DOHH2 (cell line): ENCODE measurements around the gene ACP6.

ENCODE experiments used
- EZH2phosphoT487 ChIP-seq: fragments of 200-600 bp; sonication (generic); IDR thresholded peaks from 2 replicates; pipeline ENCODE4 v1.6.1; 2017; ENCODE audit warnings: borderline replicate concordance, mild to moderate bottlenecking, antibody characterized with exemption, low read length, moderate library complexity, mixed read lengths
- TF ChIP-seq, protein P1 (sequence below): fragments of 200-600 bp; sonication (generic); IDR thresholded peaks from one replicate; pipeline ENCODE4 v1.5.1; 2014; ENCODE audit warnings: antibody characterized with exemption, mild to moderate bottlenecking, low read depth, low read length; ENCODE audit not compliant: poor library complexity, severe bottlenecking

- TF ChIP-seq, protein P1, sequence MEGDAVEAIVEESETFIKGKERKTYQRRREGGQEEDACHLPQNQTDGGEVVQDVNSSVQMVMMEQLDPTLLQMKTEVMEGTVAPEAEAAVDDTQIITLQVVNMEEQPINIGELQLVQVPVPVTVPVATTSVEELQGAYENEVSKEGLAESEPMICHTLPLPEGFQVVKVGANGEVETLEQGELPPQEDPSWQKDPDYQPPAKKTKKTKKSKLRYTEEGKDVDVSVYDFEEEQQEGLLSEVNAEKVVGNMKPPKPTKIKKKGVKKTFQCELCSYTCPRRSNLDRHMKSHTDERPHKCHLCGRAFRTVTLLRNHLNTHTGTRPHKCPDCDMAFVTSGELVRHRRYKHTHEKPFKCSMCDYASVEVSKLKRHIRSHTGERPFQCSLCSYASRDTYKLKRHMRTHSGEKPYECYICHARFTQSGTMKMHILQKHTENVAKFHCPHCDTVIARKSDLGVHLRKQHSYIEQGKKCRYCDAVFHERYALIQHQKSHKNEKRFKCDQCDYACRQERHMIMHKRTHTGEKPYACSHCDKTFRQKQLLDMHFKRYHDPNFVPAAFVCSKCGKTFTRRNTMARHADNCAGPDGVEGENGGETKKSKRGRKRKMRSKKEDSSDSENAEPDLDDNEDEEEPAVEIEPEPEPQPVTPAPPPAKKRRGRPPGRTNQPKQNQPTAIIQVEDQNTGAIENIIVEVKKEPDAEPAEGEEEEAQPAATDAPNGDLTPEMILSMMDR = no peak
- no peak for TF ChIP-seq EZH2phosphoT487
Observed at GRCh38 chr1:147605591-147605990, 64.7 kb downstream of the ACP6 start.
